Stimulated activated naive CD8-positive, alpha-beta T cell treated with anti-CD3 and anti-CD28 coated beads, Interleukin-15, amount 100 ng/mL, for 72 hours (primary cell): ENCODE results near the gene ATP2A2.
"Not testable (repeated sequence)": the region's sequence is repeated elsewhere in the genome, so short reads cannot be mapped to it uniquely, and the experiment has no call there.

Experiments
- ATAC-seq: fragments of 150-1000 bp; cut with Tn5 transposase; 2 replicates; pipeline ENCODE4 v1.10.0; 2021; ENCODE audit warnings: mild to moderate bottlenecking, moderate library complexity
- DNase-seq, 2 donors: peaks; one replicate each; pipeline ENCODE4 v3.0.0; 2021 to 2022
- H3K27ac Mint-ChIP-seq, 2 donors: one replicate each; pipeline ENCODE4 v1.8.0; 2022; ENCODE audit warnings: mild to moderate bottlenecking in 2 of 2, mixed read lengths in 2 of 2, moderate library complexity in 2 of 2
- H3K27me3 Mint-ChIP-seq: one replicate; pipeline ENCODE4 v1.8.0; 2022; ENCODE audit warnings: mixed read lengths
- H3K4me1 Mint-ChIP-seq: one replicate; pipeline ENCODE4 v1.8.0; 2022; ENCODE audit warnings: mild to moderate bottlenecking, mixed read lengths
- H3K4me3 Mint-ChIP-seq, 2 donors: one replicate each; pipeline ENCODE4 v1.8.0; 2022; ENCODE audit warnings: mild to moderate bottlenecking in 2 of 2, mixed read lengths in 2 of 2, moderate library complexity in 1 of 2
- H3K9me3 Mint-ChIP-seq, 2 donors: one replicate each; pipeline ENCODE4 v1.8.0; 2022; ENCODE audit warnings: mixed read lengths in 2 of 2

Gene ATP2A2

DNA sequence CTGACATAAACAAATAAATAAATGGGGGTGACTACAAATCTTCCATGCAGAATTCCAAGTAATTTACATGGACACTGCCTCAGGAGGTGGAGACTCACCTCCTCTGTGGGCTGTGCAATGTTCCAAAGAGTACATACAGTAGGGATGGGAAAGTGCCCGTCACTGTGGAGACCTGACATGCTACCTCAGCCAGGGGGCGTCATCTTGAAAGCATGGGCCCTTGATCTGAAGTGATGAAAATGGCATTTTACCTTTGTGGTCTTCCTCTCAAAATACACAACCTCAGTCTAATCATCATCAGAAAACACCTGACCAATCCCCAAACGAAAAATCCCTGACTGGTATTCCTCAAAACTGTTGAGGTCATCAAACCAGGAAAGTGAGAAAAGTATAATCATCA, 74.0 kb downstream of the ATP2A2 start:
- Mint-ChIP-seq H3K4me3 (no peak overlapping the region), H3K9me3 (no peaks in the 10 kb centered on the region), H3K27me3 (peaks cover 11% of the 10 kb centered on the region), H3K27ac (no peak overlapping the region), H3K4me1 (peaks cover 19% of the 10 kb centered on the region)
- peak; percentile 68 for ATAC-seq
- DNase-seq = peak in 1 of 2 donors; percentile 34

DNA sequence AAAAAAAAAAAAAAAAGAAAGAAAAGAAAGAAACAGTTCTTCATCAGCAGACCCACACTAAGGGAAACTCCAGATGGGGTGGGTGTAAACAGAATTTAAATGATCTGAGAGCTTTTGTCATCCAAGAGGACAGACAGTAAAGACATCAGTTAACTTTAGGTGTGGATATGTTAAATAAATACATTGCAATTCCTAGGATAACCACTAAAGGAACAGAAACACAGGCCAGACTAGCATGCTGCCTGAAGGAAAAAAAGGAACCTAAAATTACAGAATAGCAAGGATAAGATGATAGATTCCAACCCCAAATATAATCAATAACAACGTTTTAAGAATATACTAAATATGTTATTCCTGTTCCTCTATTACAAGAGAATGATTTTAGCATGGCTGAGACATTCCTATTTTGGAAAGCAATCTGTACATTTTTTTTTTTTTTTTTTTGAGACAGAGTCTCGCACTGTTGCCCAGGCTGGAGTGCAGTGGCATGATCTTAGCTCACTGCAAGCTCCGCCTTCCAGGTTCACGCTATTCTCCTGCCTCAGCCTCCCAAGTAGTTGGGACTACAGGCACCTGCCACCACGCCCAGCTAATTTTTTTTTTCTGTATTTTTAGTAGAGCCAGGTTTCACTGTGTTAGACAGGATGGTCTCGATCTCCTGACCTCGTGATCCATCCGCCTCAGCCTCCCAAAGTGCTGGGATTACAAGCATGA, 77.5 kb downstream of the ATP2A2 start:
- Mint-ChIP-seq H3K4me1 (peaks cover 16% of the 10 kb centered on the region), H3K27me3 (peaks cover 11% of the 10 kb centered on the region)
- peak; percentile 35 for ATAC-seq
- DNase-seq, H3K9me3 Mint-ChIP-seq, H3K4me3 Mint-ChIP-seq, H3K27ac Mint-ChIP-seq: not testable (repeated sequence)

DNA sequence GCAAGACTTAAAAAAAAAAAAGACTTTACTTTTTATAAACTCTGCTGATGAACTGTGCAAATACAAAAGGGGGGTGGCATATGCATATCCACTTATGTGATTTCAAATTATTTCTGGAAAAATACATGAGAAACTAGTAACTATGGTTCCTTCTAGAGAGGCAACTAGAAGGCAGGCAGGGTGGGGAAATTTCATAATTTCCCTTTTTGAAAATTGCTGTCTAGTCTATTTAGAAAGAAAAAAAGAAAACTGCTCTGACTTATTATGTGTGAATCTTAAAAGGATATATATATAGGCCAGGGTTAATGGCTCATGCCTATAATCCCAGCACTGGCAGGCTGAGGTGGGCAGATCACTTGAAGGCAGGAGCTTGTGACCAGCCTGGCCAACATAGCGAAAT, 80.2 kb downstream of the ATP2A2 start:
- no peak overlapping the region for H3K4me3 Mint-ChIP-seq
- no peak overlapping the region for H3K27ac Mint-ChIP-seq
- DNase-seq (no peak), ATAC-seq (no peak)
- H3K4me1 Mint-ChIP-seq = no peaks in the 10 kb centered on the region
- no peaks in the 10 kb centered on the region for H3K27me3 Mint-ChIP-seq
- H3K9me3 Mint-ChIP-seq = no peaks in the 10 kb centered on the region

DNA sequence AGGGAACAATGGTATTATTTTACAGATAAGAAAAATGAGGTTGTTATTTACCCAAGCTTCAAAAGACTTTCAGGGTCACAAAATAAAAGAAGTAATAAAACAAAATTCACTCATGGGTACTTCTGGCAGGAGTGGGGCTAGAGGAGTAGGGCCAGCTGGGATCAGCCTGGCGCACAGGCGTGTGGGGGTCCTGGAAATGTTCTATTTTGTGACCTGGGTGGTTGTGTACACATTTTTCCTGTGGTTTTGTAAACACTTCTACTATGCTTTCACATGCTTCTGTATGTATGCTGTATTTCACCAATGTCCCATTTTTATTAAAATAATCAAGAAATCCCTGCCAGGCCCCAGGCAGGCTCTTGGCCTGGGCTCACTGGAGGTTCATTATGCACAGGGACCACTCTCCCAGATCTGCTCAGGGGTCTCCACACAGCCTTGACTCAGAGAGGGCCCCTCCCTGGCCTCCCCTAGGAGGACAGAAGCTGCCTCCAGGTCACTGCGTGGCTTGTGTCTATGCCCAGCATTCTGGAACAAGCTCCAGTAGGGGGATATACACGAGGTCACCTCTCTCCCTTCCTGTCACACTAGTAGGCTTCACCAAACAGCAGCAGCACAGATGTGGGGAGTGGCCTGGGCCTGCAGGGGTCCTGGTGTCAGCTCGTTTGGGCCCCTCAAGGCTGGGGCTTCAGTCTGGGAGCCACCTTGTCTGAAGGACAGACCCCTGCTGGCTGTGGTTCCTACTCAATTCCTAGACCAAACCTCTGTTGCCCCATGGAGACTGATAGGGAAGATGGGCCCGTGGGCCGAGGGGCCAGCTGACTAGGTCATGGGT, 84.7 kb downstream of the ATP2A2 start:
- DNase-seq (no peak), ATAC-seq (no peak)
- no peak overlapping the region for H3K4me3 Mint-ChIP-seq
- H3K27ac Mint-ChIP-seq = peak overlapping the region in 1 of 2 donors; percentile 9
- H3K9me3 Mint-ChIP-seq = no peaks in the 10 kb centered on the region
- H3K4me1 Mint-ChIP-seq = peaks cover 9% of the 10 kb centered on the region
- no peaks in the 10 kb centered on the region for H3K27me3 Mint-ChIP-seq

DNA sequence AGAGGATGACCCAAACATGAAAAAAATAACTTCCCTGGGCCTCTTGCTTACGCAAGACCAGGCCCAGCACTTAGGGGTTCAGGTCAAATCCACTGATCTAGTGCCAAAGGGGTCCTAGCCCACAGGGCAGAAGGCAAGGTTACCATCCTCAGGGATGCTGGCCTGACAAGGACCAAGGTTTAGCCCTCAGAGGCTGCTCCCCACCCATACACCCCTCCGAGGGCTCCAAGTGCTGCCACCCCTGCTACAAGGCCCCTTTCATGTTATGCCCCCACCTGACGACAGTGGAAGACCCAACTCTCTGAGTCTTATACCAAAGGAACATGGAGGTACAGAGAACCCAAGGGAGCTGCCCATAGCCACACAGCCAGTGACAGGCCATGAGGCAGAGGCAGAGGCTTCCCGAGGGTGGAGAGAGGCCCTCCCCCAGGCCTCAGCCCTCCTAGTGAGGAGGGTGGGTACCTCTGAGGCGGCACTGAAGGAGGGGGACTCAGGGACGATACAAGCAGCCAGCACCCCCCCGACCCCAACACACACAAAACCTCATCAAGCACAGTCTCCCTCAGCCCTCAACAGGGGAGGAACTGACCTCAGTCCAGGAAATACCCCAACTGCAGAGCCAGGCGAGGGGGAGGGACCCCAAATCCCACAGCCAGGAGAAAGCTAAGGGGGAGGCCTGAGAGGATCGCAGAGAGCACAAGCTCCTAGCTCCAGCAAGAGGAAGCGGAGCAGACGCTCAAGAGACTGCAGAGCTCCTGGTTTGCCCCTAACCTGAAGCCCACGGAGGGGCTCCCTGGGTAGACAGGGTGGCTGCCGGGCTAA, 85.5 kb downstream of the ATP2A2 start:
- Mint-ChIP-seq H3K9me3 (no peaks in the 10 kb centered on the region), H3K27me3 (no peaks in the 10 kb centered on the region), H3K4me3 (no peak overlapping the region), H3K4me1 (peaks cover 9% of the 10 kb centered on the region), H3K27ac (peak overlapping the region; percentile 9 to 27)
- DNase-seq = no peak
- peak; percentile 23 for ATAC-seq

DNA sequence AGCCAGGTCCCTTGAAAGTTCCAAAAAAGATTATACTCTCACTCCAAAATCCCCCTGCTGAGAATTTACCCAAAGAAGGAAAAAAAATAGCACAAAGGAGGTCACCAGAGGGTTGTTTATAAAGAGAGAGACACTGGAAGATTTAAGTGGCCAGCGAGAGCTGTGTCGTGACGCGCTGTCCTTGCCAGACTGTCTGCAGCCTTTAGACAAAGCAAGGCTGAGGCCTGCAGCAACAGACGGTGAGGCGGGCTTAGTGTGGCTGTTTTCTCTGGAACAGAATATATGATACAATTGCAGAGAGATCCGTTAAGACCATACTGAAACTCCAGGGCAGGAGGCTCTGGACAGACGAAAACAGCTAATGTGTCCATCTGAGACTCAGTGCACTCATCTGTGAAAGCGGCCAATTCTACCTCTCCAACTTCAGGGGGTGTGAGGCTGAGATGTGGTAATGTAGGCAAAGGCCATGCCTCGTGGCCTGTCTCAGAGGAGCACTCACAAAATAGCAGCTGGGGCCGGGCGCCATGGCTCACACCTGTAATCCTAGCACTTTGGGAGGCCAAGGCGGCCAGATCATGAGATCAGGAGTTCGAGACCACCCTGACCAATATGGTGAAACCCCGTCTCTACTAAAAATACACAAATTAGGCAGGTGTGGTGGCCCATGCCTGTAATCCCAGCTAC, 86.3 kb downstream of the ATP2A2 start:
- H3K27ac Mint-ChIP-seq = no peak overlapping the region
- no peak overlapping the region for H3K4me3 Mint-ChIP-seq
- ATAC-seq = no peak
- no peaks in the 10 kb centered on the region for H3K27me3 Mint-ChIP-seq
- peaks cover 9% of the 10 kb centered on the region for H3K4me1 Mint-ChIP-seq
- no peak for DNase-seq
- H3K9me3 Mint-ChIP-seq = no peaks in the 10 kb centered on the region

DNA sequence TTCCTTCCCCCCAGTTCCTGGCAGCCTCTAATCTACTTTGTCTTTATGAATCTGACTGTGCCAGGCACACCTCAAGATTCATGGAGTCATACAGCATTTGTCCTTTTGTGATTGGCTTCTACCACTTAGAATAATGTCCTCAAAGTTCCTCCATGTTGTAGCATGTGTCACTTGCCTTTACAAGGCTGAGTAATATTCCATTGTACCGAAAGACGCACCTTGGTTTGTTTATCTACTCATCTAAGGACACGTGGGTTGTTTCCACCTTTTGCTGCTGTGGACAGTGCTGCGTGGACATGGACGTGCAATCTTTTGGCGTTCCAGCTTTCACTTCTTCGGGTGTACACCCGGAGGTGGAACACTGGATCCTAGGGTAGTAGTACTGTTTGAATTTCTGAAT, 88.9 kb downstream of the ATP2A2 start:
- DNase-seq (no peak), ATAC-seq (no peak)
- Mint-ChIP-seq H3K9me3 (no peaks in the 10 kb centered on the region), H3K4me1 (peaks cover 9% of the 10 kb centered on the region), H3K27ac (no peak overlapping the region), H3K27me3 (no peaks in the 10 kb centered on the region), H3K4me3 (no peak overlapping the region)

DNA sequence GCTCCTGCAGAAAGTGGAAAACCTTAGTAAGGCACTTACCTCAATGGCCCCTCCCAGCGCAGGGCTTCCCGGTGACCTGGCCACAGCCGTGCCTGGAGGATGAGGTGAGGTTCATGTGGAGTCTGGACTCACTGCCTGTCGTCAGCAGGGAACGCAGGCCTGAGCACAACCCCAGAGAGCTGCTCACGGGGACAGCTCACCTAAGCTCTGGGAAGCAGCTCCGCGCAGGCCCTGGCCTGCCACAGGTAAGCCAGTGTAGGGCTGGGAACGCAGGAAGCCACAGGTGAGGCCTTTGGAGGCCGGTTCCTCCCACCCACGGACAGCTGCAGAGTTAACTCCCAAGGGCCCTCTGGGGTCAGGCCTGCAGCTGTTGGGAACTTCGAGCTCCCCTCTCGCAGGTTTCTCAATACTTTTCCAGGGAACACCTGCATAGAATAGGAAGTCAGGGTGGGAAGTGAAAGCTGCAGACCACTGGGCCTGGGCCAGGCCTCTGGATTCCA, 89.7 kb downstream of the ATP2A2 start:
- no peaks in the 10 kb centered on the region for H3K27me3 Mint-ChIP-seq
- peaks cover 9% of the 10 kb centered on the region for H3K4me1 Mint-ChIP-seq
- ATAC-seq (peak; percentile 37), DNase-seq (no peak)
- peak overlapping the region in 1 of 2 donors; percentile 4 for H3K27ac Mint-ChIP-seq
- no peak overlapping the region for H3K4me3 Mint-ChIP-seq
- no peaks in the 10 kb centered on the region for H3K9me3 Mint-ChIP-seq

DNA sequence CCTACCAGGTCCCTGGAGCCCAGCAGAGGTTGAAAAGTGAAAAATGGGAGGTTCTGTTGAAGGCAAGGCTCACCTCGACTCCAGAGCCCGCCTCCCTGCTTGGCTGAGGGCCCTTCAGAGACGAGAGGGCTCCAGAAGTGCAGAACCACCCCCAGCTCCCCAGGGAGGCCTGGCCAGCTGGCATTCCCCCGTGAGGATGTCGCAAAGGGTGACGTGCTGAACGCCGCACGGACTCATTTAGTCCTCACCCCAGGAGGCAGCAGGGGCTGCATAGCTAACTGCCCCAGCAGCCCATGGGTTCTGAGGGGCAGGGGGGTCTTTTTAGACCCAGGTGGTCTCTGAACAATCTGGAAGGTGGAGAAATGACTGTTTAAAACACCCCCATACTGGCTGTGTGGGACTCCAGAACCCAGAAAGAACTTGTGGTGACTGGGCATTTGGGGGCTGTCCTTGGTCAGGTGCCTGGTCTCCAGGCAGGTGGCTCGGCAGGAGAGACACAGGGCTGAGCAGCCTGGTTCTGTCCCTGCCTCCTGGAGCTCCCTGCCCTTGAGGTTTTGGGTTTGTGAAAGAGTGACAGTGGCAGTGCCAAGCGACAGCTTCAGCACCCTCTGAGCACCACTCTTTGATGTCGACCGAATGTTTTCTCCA, 90.5 kb downstream of the ATP2A2 start:
- Mint-ChIP-seq H3K9me3 (no peaks in the 10 kb centered on the region), H3K4me3 (no peak overlapping the region), H3K4me1 (peaks cover 6% of the 10 kb centered on the region), H3K27ac (peak overlapping the region in 1 of 2 donors; percentile 6), H3K27me3 (no peaks in the 10 kb centered on the region)
- no peak for DNase-seq
- no peak for ATAC-seq

DNA sequence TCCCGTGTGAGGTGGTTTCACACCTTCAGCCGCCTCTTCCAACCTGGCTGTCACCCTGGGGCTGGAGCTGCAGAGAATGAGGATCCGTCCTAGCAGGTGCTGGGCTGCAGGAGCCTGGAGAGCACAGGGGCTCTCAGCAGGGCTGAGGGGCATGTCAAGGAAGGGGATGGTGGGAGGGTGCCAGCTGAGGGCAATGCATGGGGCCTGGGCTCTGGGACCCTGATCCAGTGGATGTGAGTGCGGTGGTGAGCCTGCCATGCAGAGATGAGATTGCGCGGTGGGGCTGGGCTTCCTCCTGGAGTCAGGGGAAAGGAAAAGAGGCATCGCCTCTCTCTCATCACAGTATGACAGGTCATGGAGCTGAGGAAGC, 91.0 kb downstream of the ATP2A2 start:
- Mint-ChIP-seq H3K27ac (peak overlapping the region in 1 of 2 donors; percentile 6), H3K4me1 (peaks cover 1% of the 10 kb centered on the region), H3K4me3 (no peak overlapping the region), H3K27me3 (no peaks in the 10 kb centered on the region), H3K9me3 (no peaks in the 10 kb centered on the region)
- ATAC-seq (peak; percentile 26), DNase-seq (no peak)

DNA sequence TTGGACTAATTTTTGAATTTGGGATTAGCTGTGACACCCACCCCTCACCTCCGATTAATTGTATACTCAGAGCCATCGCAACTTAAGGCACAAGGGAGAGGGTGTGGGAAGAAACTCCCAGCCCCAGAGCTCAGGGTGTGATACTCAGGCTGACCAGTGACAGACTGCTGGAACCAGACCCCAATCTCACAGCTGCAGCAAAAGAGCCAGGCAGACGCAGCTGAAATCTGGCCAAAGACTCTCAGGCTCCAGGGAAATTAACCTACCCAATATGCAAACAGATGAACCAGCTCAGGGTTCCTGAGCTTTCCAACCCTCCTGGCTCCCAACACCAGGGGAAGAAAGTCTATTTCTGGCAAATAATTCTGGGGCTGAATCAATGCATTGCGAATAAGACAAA, 92.0 kb downstream of the ATP2A2 start:
- no peaks in the 10 kb centered on the region for H3K9me3 Mint-ChIP-seq

DNA sequence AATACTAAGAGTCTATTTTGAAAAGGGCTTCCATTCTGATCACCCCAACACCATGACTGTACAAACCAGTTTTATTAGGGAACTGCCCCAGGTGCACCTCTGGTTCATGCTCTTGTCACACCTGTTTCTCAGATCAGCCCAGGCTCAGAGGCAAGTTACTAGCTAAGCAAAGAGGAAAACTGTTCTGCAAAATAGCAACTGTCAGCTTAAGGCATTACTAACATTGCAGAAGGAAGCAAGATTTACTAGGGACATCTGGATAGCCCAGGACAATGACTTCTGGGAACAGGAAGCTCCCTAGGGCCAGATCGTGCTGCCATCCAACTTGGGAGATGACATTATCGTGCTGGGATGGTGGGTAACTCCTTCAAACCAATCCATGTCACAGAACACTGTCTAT, 92.4 kb downstream of the ATP2A2 start:
- Mint-ChIP-seq H3K9me3 (no peaks in the 10 kb centered on the region), H3K4me3 (no peak overlapping the region), H3K27me3 (no peaks in the 10 kb centered on the region), H3K27ac (no peak overlapping the region), H3K4me1 (no peaks in the 10 kb centered on the region)
- ATAC-seq (no peak), DNase-seq (no peak)

More for the DNA sequence above, 92.0 kb downstream of the ATP2A2 start:
- DNase-seq = no peak
- H3K27ac Mint-ChIP-seq = no peak overlapping the region
- H3K4me1 Mint-ChIP-seq = no peaks in the 10 kb centered on the region
- no peak for ATAC-seq
- no peak overlapping the region for H3K4me3 Mint-ChIP-seq
- H3K27me3 Mint-ChIP-seq = no peaks in the 10 kb centered on the region

DNA sequence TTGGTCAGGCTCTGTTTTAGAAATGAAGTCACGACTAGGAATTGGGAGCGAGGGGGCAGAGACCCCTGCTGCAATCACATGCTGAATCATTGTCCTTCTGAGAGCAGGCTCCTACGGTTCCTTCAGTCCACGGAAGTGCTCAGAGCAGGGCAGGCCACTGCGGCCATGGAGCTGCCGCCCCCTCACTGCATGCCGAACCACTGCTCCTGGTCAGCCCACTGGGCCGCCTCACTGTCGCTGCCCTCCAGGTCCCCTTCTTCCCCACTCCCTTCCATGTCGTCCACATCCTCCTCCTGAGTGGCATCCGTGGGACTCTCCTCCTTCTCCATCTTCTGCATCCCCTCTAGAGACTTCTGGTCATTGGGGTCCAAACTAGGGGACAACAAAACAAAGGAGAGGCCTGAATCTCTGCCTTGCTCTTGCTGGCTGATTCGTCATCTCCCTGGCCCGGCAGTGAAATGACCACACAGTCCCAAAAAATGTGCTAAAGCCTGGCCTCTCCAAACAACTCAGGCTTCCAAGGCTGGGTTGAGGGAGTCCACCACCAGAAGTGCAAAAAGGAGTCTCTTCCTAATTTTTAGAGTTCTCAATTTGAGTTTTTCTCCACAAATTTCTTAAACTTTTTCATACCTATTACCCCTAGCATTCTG, 93.0 kb downstream of the ATP2A2 start:
- Mint-ChIP-seq H3K27ac (peak overlapping the region in 1 of 2 donors; percentile 14), H3K27me3 (no peaks in the 10 kb centered on the region), H3K4me1 (no peaks in the 10 kb centered on the region), H3K4me3 (no peak overlapping the region), H3K9me3 (no peaks in the 10 kb centered on the region)
- no peak for DNase-seq
- no peak for ATAC-seq

DNA sequence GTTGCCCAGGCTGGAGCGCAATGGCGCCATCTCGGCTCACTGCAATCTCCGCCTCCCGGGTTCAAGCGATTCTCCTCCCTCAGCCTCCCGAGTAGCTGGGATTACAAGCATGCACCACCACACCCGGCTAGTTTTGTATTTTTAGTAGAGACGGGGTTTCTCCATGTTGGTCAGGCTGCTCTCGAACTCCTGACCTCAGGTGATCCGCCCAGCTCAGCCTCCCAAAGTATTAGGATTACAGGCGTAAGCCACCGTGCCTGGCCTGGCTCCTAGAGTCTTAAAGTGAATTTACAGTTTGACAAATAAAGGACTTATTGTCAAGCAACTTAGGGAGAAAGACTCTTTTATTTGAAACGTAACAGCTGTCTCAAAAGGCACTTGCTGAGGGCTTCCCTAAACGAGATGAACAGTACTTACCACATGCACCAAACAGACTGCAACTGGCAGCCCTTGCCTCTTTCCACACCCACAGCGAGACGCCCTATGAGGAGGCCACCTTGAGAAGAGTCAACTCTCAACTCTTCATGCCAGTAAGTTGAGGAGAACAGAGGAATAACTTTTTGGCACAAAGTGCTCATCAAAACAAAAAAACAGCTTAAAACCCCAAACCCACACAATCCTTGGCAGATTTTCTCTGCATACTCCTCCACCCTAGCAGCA, 97.2 kb downstream of the ATP2A2 start:
- H3K27me3 Mint-ChIP-seq, H3K9me3 Mint-ChIP-seq, H3K4me1 Mint-ChIP-seq, DNase-seq, H3K4me3 Mint-ChIP-seq, ATAC-seq: not testable (repeated sequence)
- H3K27ac Mint-ChIP-seq = peak overlapping the region in 1 of 2 donors; percentile 63
